GM23338 (cell line): Measurements from ENCODE around the gene WWOX. TPM values are rescaled to one million over a fixed set of nuclear protein-coding genes. Genes with fewer than 3 reads are reported as not detected.

ENCODE experiments used
- ATAC-seq: fragments of 200-7000 bp; cut with Tn5 transposase; 3 replicates; pipeline ENCODE4 v1.9.1; 2020
- DNase-seq: peaks from one replicate; pipeline ENCODE4 v3.0.0-alpha.2; 2015; ENCODE audit warnings: low spot score
- H2AFZ ChIP-seq: fragments of 200-600 bp; sonication (generic); 2 replicates; pipeline ENCODE4 v1.8.0; 2016; ENCODE audit warnings: antibody characterized with exemption, mild to moderate bottlenecking, moderate library complexity
- H3F3A ChIP-seq: fragments of 200-600 bp; sonication (generic); replicated peaks from 2 replicates; pipeline ENCODE4 v1.8.0; 2017; ENCODE audit warnings: antibody characterized with exemption, mixed run types, low read depth
- H3K27ac ChIP-seq: fragments of 200-600 bp; sonication (generic); 2 replicates; pipeline ENCODE4 v1.6.1; 2016; ENCODE audit warnings: low read depth
- H3K27me3 ChIP-seq: fragments of 200-600 bp; sonication (generic); 2 replicates; pipeline ENCODE4 v1.8.0; 2016; ENCODE audit warnings: mild to moderate bottlenecking, mixed run types, moderate library complexity; ENCODE audit not compliant: insufficient read depth
- H3K36me3 ChIP-seq: fragments of 200-600 bp; sonication (generic); 2 replicates; pipeline ENCODE4 v1.8.0; 2016; ENCODE audit warnings: mild to moderate bottlenecking; ENCODE audit not compliant: insufficient read depth
- H3K4me1 ChIP-seq: fragments of 200-600 bp; sonication (generic); 2 replicates; pipeline ENCODE4 v1.8.0; 2016; ENCODE audit warnings: mild to moderate bottlenecking, moderate library complexity; ENCODE audit not compliant: insufficient read depth
- H3K4me2 ChIP-seq: fragments of 200-600 bp; sonication (generic); 2 replicates; pipeline ENCODE4 v1.7.1; 2017; ENCODE audit warnings: mixed run types
- H3K4me3 ChIP-seq: fragments of 200-600 bp; sonication (generic); 2 replicates; pipeline ENCODE4 v1.6.1; 2016; ENCODE audit warnings: mixed run types
- H3K79me2 ChIP-seq: fragments of 200-600 bp; sonication (generic); replicated peaks from 2 replicates; pipeline ENCODE4 v1.8.0; 2017; ENCODE audit warnings: mild to moderate bottlenecking; ENCODE audit not compliant: insufficient read depth
- H3K9me2 ChIP-seq: fragments of 200-600 bp; sonication (generic); 2 replicates; pipeline ENCODE4 v1.8.0; 2017; ENCODE audit not compliant: insufficient read depth
- H4K20me1 ChIP-seq: fragments of 200-600 bp; sonication (generic); replicated peaks from 2 replicates; pipeline ENCODE4 v1.8.0; 2017; ENCODE audit warnings: mild to moderate bottlenecking; ENCODE audit not compliant: insufficient read depth
- H3K27ac Mint-ChIP-seq: 2 replicates; pipeline ENCODE4 v1.8.0; 2020; ENCODE audit warnings: inconsistent platforms, mild to moderate bottlenecking, moderate library complexity, mixed read lengths
- H3K27me3 Mint-ChIP-seq: 3 replicates; pipeline ENCODE4 v1.8.0; 2022; ENCODE audit warnings: low read depth, mild to moderate bottlenecking, moderate library complexity, mixed read lengths, inconsistent platforms; ENCODE audit not compliant: insufficient read depth, poor library complexity
- H3K36me3 Mint-ChIP-seq: 3 replicates; pipeline ENCODE4 v1.8.0; 2021; ENCODE audit warnings: low read depth, mild to moderate bottlenecking, inconsistent platforms, moderate library complexity, mixed read lengths
- H3K4me1 Mint-ChIP-seq: 3 replicates; pipeline ENCODE4 v1.8.0; 2020; ENCODE audit warnings: mild to moderate bottlenecking, inconsistent platforms, mixed read lengths
- H3K4me3 Mint-ChIP-seq: 3 replicates; pipeline ENCODE4 v1.8.0; 2021; ENCODE audit warnings: moderate library complexity, mild to moderate bottlenecking, inconsistent platforms, mixed read lengths
- H3K9me3 Mint-ChIP-seq: 3 replicates; pipeline ENCODE4 v1.8.0; 2020; ENCODE audit warnings: moderate library complexity, mild to moderate bottlenecking, inconsistent platforms, mixed read lengths
- EZH2phosphoT487 ChIP-seq: fragments of 200-600 bp; sonication (generic); IDR thresholded peaks from one replicate; pipeline ENCODE4 v1.8.1; 2018; ENCODE audit warnings: antibody characterized with exemption; ENCODE audit not compliant: unreplicated experiment
- JUNB ChIP-seq: IDR thresholded peaks from one replicate; pipeline ENCODE4 v1.6.1; 2016; ENCODE audit warnings: antibody characterized with exemption; ENCODE audit not compliant: unreplicated experiment
- NANOG ChIP-seq: IDR thresholded peaks from 2 replicates; pipeline ENCODE4 v1.6.1; 2016; ENCODE audit warnings: antibody characterized with exemption, borderline replicate concordance
- polyA plus RNA-seq: library from polyadenylated mRNA; unstranded; fragments of >200 nt; fragmentation: Nextera tagmentation; extraction: Ambion mirVana; gene quantifications from 2 replicates; pipeline ENCODE4 v1.2.1, GENCODE V29; 2016
- total RNA-seq: library from RNA; depleted of rRNA; stranded (reverse); fragments of >200 nt; shearing (Covaris generic); gene quantifications from 2 replicates; pipeline ENCODE4 v1.2.3, GENCODE V29; 2014
- TF ChIP-seq, protein P1 (sequence below): fragments of 250-450 bp; sonication (Bioruptor Pico); IDR thresholded peaks from 2 replicates; pipeline ENCODE4 v1.5.0; 2020; ENCODE audit warnings: mild to moderate bottlenecking, moderate library complexity
- TF ChIP-seq, protein P2 (sequence below): IDR thresholded peaks from one replicate; pipeline ENCODE4 v1.6.1; 2018; ENCODE audit warnings: antibody characterized with exemption; ENCODE audit not compliant: unreplicated experiment
- TF ChIP-seq, protein P3 (sequence below): IDR thresholded peaks from 2 replicates; pipeline ENCODE4 v1.6.1; 2016; ENCODE audit warnings: antibody characterized with exemption

Gene WWOX
- total and polyA plus RNA-seq, 2 experiments from 2014 or later: 10.0 to 19.3 TPM

- TF ChIP-seq, protein P1, sequence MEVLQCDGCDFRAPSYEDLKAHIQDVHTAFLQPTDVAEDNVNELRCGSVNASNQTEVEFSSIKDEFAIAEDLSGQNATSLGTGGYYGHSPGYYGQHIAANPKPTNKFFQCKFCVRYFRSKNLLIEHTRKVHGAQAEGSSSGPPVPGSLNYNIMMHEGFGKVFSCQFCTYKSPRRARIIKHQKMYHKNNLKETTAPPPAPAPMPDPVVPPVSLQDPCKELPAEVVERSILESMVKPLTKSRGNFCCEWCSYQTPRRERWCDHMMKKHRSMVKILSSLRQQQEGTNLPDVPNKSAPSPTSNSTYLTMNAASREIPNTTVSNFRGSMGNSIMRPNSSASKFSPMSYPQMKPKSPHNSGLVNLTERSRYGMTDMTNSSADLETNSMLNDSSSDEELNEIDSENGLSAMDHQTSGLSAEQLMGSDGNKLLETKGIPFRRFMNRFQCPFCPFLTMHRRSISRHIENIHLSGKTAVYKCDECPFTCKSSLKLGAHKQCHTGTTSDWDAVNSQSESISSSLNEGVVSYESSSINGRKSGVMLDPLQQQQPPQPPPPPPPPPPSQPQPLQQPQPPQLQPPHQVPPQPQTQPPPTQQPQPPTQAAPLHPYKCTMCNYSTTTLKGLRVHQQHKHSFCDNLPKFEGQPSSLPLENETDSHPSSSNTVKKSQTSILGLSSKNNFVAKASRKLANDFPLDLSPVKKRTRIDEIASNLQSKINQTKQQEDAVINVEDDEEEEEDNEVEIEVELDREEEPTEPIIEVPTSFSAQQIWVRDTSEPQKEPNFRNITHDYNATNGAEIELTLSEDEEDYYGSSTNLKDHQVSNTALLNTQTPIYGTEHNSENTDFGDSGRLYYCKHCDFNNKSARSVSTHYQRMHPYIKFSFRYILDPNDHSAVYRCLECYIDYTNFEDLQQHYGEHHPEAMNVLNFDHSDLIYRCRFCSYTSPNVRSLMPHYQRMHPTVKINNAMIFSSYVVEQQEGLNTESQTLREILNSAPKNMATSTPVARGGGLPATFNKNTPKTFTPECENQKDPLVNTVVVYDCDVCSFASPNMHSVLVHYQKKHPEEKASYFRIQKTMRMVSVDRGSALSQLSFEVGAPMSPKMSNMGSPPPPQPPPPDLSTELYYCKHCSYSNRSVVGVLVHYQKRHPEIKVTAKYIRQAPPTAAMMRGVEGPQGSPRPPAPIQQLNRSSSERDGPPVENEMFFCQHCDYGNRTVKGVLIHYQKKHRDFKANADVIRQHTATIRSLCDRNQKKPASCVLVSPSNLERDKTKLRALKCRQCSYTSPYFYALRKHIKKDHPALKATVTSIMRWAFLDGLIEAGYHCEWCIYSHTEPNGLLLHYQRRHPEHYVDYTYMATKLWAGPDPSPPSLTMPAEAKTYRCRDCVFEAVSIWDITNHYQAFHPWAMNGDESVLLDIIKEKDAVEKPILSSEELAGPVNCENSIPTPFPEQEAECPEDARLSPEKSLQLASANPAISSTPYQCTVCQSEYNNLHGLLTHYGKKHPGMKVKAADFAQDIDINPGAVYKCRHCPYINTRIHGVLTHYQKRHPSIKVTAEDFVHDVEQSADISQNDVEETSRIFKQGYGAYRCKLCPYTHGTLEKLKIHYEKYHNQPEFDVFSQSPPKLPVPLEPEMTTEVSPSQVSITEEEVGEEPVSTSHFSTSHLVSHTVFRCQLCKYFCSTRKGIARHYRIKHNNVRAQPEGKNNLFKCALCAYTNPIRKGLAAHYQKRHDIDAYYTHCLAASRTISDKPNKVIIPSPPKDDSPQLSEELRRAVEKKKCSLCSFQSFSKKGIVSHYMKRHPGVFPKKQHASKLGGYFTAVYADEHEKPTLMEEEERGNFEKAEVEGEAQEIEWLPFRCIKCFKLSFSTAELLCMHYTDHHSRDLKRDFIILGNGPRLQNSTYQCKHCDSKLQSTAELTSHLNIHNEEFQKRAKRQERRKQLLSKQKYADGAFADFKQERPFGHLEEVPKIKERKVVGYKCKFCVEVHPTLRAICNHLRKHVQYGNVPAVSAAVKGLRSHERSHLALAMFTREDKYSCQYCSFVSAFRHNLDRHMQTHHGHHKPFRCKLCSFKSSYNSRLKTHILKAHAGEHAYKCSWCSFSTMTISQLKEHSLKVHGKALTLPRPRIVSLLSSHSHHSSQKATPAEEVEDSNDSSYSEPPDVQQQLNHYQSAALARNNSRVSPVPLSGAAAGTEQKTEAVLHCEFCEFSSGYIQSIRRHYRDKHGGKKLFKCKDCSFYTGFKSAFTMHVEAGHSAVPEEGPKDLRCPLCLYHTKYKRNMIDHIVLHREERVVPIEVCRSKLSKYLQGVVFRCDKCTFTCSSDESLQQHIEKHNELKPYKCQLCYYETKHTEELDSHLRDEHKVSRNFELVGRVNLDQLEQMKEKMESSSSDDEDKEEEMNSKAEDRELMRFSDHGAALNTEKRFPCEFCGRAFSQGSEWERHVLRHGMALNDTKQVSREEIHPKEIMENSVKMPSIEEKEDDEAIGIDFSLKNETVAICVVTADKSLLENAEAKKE (CRISPR knock-in tag): no peak
- TF ChIP-seq NANOG (no peak), JUNB (no peak)
- TF ChIP-seq, protein P2, sequence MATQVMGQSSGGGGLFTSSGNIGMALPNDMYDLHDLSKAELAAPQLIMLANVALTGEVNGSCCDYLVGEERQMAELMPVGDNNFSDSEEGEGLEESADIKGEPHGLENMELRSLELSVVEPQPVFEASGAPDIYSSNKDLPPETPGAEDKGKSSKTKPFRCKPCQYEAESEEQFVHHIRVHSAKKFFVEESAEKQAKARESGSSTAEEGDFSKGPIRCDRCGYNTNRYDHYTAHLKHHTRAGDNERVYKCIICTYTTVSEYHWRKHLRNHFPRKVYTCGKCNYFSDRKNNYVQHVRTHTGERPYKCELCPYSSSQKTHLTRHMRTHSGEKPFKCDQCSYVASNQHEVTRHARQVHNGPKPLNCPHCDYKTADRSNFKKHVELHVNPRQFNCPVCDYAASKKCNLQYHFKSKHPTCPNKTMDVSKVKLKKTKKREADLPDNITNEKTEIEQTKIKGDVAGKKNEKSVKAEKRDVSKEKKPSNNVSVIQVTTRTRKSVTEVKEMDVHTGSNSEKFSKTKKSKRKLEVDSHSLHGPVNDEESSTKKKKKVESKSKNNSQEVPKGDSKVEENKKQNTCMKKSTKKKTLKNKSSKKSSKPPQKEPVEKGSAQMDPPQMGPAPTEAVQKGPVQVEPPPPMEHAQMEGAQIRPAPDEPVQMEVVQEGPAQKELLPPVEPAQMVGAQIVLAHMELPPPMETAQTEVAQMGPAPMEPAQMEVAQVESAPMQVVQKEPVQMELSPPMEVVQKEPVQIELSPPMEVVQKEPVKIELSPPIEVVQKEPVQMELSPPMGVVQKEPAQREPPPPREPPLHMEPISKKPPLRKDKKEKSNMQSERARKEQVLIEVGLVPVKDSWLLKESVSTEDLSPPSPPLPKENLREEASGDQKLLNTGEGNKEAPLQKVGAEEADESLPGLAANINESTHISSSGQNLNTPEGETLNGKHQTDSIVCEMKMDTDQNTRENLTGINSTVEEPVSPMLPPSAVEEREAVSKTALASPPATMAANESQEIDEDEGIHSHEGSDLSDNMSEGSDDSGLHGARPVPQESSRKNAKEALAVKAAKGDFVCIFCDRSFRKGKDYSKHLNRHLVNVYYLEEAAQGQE: no peak
These were observed 350.8 kb downstream of the WWOX start (continued) for GRCh38 chr16:78450255-78450654.

DNA sequence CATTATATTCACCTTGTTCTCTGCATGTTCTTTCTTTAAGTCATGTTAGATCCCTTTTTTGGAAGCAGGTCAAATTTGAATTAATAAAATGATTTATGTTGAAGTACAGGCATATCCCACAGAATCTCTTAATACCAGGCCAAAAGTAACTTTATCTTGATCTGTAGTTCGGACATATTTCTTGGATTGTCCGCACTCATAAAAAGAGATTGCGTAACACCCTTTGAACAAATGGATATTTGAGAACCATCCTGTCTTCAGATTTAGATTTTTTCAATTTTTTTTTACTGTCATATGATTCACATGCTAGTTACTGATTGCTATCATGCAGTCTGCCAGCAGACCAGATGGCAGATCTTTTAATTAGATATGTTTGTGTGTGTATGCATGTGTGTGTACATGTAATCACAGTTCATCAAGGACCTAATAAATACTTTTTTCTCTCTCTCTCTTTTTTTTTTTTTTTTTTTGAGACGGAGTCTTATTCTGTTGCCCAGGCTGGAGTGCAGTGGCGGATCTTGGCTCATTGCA lies 352.6 kb downstream of the WWOX start:
- Mint-ChIP-seq H3K27me3 (no peaks in the 10 kb centered on the region), H3K9me3 (no peaks in the 10 kb centered on the region; the same call in 2 of the 3 replicates), H3K4me1 (peaks cover 28% of the 10 kb centered on the region; the same call in 2 of the 3 replicates), H3K4me3 (no peak overlapping the region), H3K27ac (no peak overlapping the region), H3K36me3 (no peaks in the 10 kb centered on the region)
- Histone ChIP-seq H2AFZ (no peak overlapping the region), H3K4me1 (peaks cover 17% of the 10 kb centered on the region), H3K9me2 (peaks cover 4% of the 10 kb centered on the region; the same call in 1 of the 2 replicates), H3F3A (no peaks in the 10 kb centered on the region), H4K20me1 (no peaks in the 10 kb centered on the region), H3K36me3 (no peaks in the 10 kb centered on the region), H3K27ac (no peak overlapping the region), H3K4me3 (no peak overlapping the region), H3K79me2 (no peaks in the 10 kb centered on the region), H3K27me3 (no peaks in the 10 kb centered on the region), H3K4me2 (no peak overlapping the region)
- DNase-seq (no peak), ATAC-seq (no peak)
- TF ChIP-seq, protein P3, sequence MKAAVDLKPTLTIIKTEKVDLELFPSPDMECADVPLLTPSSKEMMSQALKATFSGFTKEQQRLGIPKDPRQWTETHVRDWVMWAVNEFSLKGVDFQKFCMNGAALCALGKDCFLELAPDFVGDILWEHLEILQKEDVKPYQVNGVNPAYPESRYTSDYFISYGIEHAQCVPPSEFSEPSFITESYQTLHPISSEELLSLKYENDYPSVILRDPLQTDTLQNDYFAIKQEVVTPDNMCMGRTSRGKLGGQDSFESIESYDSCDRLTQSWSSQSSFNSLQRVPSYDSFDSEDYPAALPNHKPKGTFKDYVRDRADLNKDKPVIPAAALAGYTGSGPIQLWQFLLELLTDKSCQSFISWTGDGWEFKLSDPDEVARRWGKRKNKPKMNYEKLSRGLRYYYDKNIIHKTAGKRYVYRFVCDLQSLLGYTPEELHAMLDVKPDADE: no peak
- no peak for TF ChIP-seq EZH2phosphoT487
